ENCODE data around the gene ZKSCAN1. TPM values are rescaled to one million over a fixed set of nuclear protein-coding genes. Genes with fewer than 3 reads are reported as not detected.
"Not testable (repeated sequence)": the region's sequence is repeated elsewhere in the genome, so short reads cannot be mapped to it uniquely, and the experiment has no call there.

ZKSCAN1 gene
- total RNA-seq, 1 donor from 2014 or later = 59.0 TPM

- DNase-seq = no peak
- no peak for TF ChIP-seq CTCF (IDR thresholded peaks at IDR 0.05)
- ChIA-PET CTCF (interaction anchor here (0.6 kb wide), 2 partner anchors 152 to 1314 kb away, joined by 6 to 7 read pairs; no protein-coding TSS in a partner anchor), POLR2A (no interaction called here)
- Mint-ChIP-seq H3K27ac (no peak within 1 kb of the TSS), H3K4me3 (no peak within 1 kb of the TSS), H3K36me3 (ENCODE audit: low read depth) (no peaks in the 10 kb centered on the region), H3K9me3 (no peaks in the 10 kb centered on the region), H3K4me1 (peaks cover 3% of the 10 kb centered on the region), H3K27me3 (peaks cover 22% of the 10 kb centered on the region)
- intact Hi-C loops (cut with micrococcal nuclease) = no loop called here
- no peak for ATAC-seq (ENCODE audit: low read depth)
Observed at GRCh38 chr7:99975782-99976521, 39.4 kb upstream of the ZKSCAN1 start, which contains the start of gene AZGP1. AZGP1 (minus strand) TSS chr7:99976031; CDS start chr7:99976020, 11 bp downstream.

- intact Hi-C loops (cut with micrococcal nuclease) = no loop called here
- H3K27ac Mint-ChIP-seq = no peak overlapping the region
- peaks cover 20% of the 10 kb centered on the region for H3K27me3 Mint-ChIP-seq
- no peaks in the 10 kb centered on the region for H3K36me3 Mint-ChIP-seq (ENCODE audit: low read depth)
- H3K9me3 Mint-ChIP-seq = no peaks in the 10 kb centered on the region
- no peak for ATAC-seq (ENCODE audit: low read depth)
- H3K4me1 Mint-ChIP-seq = peaks cover 3% of the 10 kb centered on the region
- no peak for TF ChIP-seq CTCF (IDR thresholded peaks at IDR 0.05)
- no peak for DNase-seq
- CTCF ChIA-PET = no interaction called here
- POLR2A ChIA-PET = no interaction called here
- no peak overlapping the region for H3K4me3 Mint-ChIP-seq
Observed at GRCh38 chr7:99976626-99977025, 38.8 kb upstream of the ZKSCAN1 start.

- H3K36me3 Mint-ChIP-seq (ENCODE audit: low read depth); H3K27ac Mint-ChIP-seq; H3K4me3 Mint-ChIP-seq; H3K9me3 Mint-ChIP-seq; POLR2A ChIA-PET; H3K4me1 Mint-ChIP-seq: not testable (repeated sequence)
- intact Hi-C loops (cut with micrococcal nuclease) = loop anchor here (1.0 to 2.0 kb wide), 3 partner anchors 11 to 151 kb away; no protein-coding TSS in a partner anchor
- peak; percentile 53 for DNase-seq
- ATAC-seq (ENCODE audit: low read depth) = peak; percentile 86
- CTCF ChIA-PET = interaction anchor here (0.7 to 2.6 kb wide), 9 partner anchors 13 to 152 kb away, joined by 3 to 10 read pairs (median 3); no protein-coding TSS in a partner anchor
- peaks cover 21% of the 10 kb centered on the region for H3K27me3 Mint-ChIP-seq
Observed at GRCh38 chr7:99979814-99980225, 35.6 kb upstream of the ZKSCAN1 start.

GRCh38 chr7:99980448-99980872 is 34.9 kb upstream of the ZKSCAN1 start:
- H3K36me3 Mint-ChIP-seq (ENCODE audit: low read depth); H3K4me3 Mint-ChIP-seq; H3K9me3 Mint-ChIP-seq; ATAC-seq (ENCODE audit: low read depth); intact Hi-C loops (cut with micrococcal nuclease); DNase-seq; POLR2A ChIA-PET; H3K4me1 Mint-ChIP-seq; H3K27ac Mint-ChIP-seq: not testable (repeated sequence)
- CTCF ChIA-PET = interaction anchor here (0.7 to 2.6 kb wide), 8 partner anchors 18 to 151 kb away, joined by 3 to 10 read pairs (median 4); no protein-coding TSS in a partner anchor
- peaks cover 20% of the 10 kb centered on the region for H3K27me3 Mint-ChIP-seq

GRCh38 chr7:99981066-99981465 is 34.3 kb upstream of the ZKSCAN1 start:
- H3K9me3 Mint-ChIP-seq; intact Hi-C loops (cut with micrococcal nuclease); H3K4me3 Mint-ChIP-seq; POLR2A ChIA-PET; H3K4me1 Mint-ChIP-seq; DNase-seq; ATAC-seq (ENCODE audit: low read depth); H3K27ac Mint-ChIP-seq; H3K36me3 Mint-ChIP-seq (ENCODE audit: low read depth): not testable (repeated sequence)
- CTCF ChIA-PET = interaction anchor here (2.6 kb wide), 1 partner anchor 151 kb away, joined by 10 read pairs; no protein-coding TSS in a partner anchor
- peaks cover 16% of the 10 kb centered on the region for H3K27me3 Mint-ChIP-seq

- H3K4me1 Mint-ChIP-seq = peaks cover 3% of the 10 kb centered on the region
- H3K36me3 Mint-ChIP-seq (ENCODE audit: low read depth) = no peaks in the 10 kb centered on the region
- TF ChIP-seq CTCF (IDR thresholded peaks at IDR 0.05) = no peak
- intact Hi-C loops (cut with micrococcal nuclease) = no loop called here
- H3K27ac Mint-ChIP-seq = no peak overlapping the region
- peaks cover 4% of the 10 kb centered on the region for H3K9me3 Mint-ChIP-seq
- ChIA-PET POLR2A (interaction anchor here (0.5 kb wide), 1 partner anchor 181 kb away, joined by 3 read pairs; no protein-coding TSS in a partner anchor), CTCF (no interaction called here)
- DNase-seq (no peak), ATAC-seq (ENCODE audit: low read depth) (no peak)
- H3K4me3 Mint-ChIP-seq = no peak overlapping the region
- H3K27me3 Mint-ChIP-seq = peaks cover 26% of the 10 kb centered on the region
Observed at GRCh38 chr7:99984593-99984992, 30.8 kb upstream of the ZKSCAN1 start.

GRCh38 chr7:99987306-99987705 is 28.1 kb upstream of the ZKSCAN1 start:
- H3K27ac Mint-ChIP-seq; H3K4me3 Mint-ChIP-seq; H3K4me1 Mint-ChIP-seq; H3K36me3 Mint-ChIP-seq (ENCODE audit: low read depth); ATAC-seq (ENCODE audit: low read depth); H3K9me3 Mint-ChIP-seq; POLR2A ChIA-PET; intact Hi-C loops (cut with micrococcal nuclease); DNase-seq: not testable (repeated sequence)
- H3K27me3 Mint-ChIP-seq = peaks cover 28% of the 10 kb centered on the region
- CTCF ChIA-PET = interaction anchor here (1.4 kb wide), 1 partner anchor 74 kb away, joined by 3 read pairs; no protein-coding TSS in a partner anchor
